AG04449 (cell line): Measurements from ENCODE around the gene CHD5.

Source experiments
- CTCF ChIA-PET: fragments of 350-600 bp; formaldehyde crosslinking; extraction: SDS; loops from one replicate; lab custom pipeline; 2021; ENCODE audit warnings: antibody characterized with exemption; lab: Yijun Ruan, JAX
- POLR2A ChIA-PET: fragments of 400-600, 350-600 bp; formaldehyde crosslinking; extraction: SDS; loops from one replicate; lab custom pipeline; 2020; ENCODE audit warnings: antibody characterized with exemption, inconsistent platforms; lab: Yijun Ruan, JAX
- DNase-seq: peaks from one replicate; pipeline ENCODE4 v3.0.0-alpha.2; 2010; ENCODE audit warnings: low read depth, low spot score
- H3K4me3 ChIP-seq: 2 replicates; pipeline ENCODE4 v1.5.1; 2011; ENCODE audit warnings: low read depth, mild to moderate bottlenecking, control low read depth, low read length
- CTCF ChIP-seq: IDR thresholded peaks from one replicate; pipeline ENCODE4 v1.5.1; 2011; ENCODE audit warnings: mild to moderate bottlenecking, moderate library complexity, low read length, control low read depth, inconsistent platforms; ENCODE audit not compliant: insufficient read depth; ENCODE audit errors: missing control alignments

CHD5 gene

DNA sequence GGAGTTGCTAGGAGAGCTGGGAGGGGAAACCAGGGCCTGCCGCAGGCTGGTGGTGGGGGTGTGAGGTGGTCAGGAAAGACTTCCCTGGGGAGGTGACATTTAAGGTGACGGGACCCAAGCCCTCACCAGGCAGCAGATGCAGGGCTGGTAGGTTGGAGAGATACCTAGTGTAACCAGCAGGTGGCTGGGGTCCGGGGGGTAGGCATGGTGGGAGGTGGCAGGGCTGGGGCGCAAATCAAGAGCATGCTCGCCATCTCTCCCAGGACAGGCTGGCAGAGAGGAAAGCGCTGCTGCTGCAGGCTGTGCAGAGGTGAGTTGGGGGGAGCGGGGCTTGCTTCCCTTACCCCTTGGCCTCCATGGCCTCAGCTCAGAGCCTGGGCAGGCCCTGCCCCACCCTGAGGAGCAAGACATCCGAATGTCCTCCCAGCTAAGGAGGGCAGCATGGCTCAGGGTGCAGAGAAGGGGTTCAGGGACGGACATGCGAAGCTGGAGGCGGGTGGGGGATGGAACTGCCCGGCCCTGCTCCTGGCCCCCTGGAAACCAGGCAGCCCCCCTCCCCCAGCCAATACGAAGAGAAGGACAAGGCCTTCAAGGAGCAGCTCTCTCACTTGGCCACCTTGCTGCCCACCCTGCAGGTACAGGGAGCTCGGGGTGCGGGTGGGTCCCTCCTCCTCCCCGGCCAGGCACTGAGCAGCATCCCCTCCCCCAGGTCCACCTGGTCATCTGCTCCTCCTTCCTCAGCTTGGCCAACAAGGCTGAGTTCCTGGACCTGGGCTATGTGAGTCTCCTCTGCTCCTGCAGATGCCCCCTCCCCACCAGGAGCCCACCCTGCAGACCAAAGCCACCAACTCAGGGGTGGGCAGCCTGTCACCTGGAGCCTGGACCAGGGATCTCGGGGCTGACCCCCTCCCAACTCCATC is 29.8 kb upstream of the CHD5 start:
- no peak for DNase-seq
- TF ChIP-seq CTCF: no peak
- POLR2A ChIA-PET: no interaction called here
- peak overlapping the region; percentile 57 for H3K4me3 ChIP-seq
- CTCF ChIA-PET: interaction anchor here (0.9 to 4.7 kb wide), 5 partner anchors 13 to 25 kb away, joined by 3 to 62 read pairs (median 3); no protein-coding TSS in a partner anchor

- H3K4me3 ChIP-seq: peak overlapping the region; percentile 57
These were observed 28.9 kb upstream of the CHD5 start for GRCh38 chr1:6208723-6209660.

DNA sequence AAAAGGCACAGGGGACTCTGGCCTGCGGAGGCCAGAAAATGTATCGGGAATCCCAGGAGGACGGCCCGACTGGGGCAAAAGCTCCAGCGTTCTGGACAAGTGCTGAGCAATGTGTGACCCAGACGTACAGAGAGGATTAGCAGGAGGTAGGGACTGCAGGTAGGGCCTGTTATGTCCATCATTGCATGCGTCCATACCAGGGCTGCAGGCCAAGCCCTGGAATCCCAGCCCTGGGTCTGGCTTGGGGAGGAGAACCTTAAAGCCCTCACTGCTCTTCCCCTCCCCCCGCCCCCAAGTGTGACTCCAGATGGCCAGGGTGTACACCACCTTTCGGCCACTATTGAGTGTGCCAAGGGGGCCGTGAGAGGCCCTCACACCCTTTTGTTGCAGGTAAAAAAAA is 27.8 kb upstream of the CHD5 start:
- CTCF ChIA-PET: interaction anchor here (0.6 to 5.4 kb wide), 12 partner anchors 9 to 183 kb away, joined by 3 to 62 read pairs (median 4); partner anchors contain the start of gene RPL22
- H3K4me3 ChIP-seq: no peak overlapping the region
- POLR2A ChIA-PET: no interaction called here
- TF ChIP-seq CTCF: no peak
- DNase-seq: no peak

More at GRCh38 chr1:6208723-6209660, 28.9 kb upstream of the CHD5 start:
- no peak for DNase-seq
- TF ChIP-seq CTCF: peak; percentile 56
- POLR2A ChIA-PET: no interaction called here
- CTCF ChIA-PET: interaction anchor here (0.9 to 5.4 kb wide), 8 partner anchors 13 to 182 kb away, joined by 3 to 62 read pairs (median 4); partner anchors contain the start of gene RPL22

DNA sequence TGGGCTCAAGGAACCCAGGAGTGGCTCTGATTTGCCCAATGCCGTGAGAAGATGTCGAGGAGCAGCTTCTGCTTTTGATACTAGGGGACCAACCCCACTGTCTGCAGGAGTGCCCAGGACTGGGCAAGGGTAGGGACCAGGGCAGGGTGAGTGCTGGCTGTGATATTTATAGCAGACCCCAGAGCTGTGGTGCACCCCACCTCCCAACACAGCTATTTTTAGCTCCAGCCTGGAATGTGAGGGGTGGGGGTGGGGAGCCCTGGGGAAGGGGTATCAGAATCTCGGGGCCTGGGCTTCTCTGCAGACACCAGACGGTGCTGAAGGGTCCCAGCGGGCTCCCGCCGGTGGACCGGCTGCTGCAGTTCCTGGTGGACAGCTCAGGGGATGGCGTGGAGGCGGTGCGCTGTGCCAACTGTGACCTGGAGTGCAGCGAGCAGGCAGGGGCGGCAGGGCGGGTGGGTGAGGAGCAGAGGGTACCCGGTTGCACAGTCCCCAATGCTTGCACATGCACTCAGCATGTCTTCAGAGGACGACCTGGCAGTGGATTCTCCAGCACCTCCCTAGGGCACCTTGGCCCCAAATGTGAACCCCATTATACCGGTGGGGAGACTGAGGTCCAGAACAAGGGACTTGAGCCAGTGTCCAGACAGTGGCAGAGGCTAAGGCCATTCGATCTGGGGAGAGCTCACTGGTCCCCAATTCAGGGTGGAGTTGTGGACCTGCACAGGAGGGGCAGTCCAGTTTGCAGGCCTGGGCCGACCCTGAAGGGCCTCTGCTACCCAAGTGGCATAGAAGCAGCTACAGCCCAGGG is 27.2 kb upstream of the CHD5 start:
- ChIA-PET CTCF (interaction anchor here (0.7 to 5.4 kb wide), 13 partner anchors 9 to 283 kb away, joined by 3 to 62 read pairs (median 6); partner anchors contain the start of genes HES3 and RPL22), POLR2A (no interaction called here)
- no peak for DNase-seq
- no peak for TF ChIP-seq CTCF
- peak overlapping the region; percentile 58; the same call in 1 of the 2 replicates for H3K4me3 ChIP-seq

DNA sequence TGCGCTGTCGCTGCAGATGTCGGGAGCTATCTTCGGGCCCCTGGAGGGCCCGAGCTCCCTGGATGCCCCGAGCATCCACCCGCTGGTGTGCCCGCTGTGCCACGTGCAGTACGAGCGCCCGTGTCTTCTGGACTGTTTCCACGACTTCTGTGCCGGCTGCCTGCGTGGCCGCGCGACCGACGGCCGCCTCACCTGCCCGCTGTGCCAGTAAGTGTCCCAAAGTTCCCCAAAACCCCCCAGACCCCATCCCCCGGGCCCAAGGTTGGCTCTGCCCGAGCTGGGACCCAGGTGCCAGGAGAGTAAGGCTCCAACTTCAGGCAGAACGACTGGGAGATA is 26.4 kb upstream of the CHD5 start:
- peak overlapping the region; percentile 58 for H3K4me3 ChIP-seq
- no peak for DNase-seq

More for the DNA sequence above, 26.4 kb upstream of the CHD5 start:
- POLR2A ChIA-PET: no interaction called here
- no peak for TF ChIP-seq CTCF
- CTCF ChIA-PET: interaction anchor here (1.0 to 5.4 kb wide), 13 partner anchors 10 to 283 kb away, joined by 3 to 62 read pairs (median 8); partner anchors contain the start of genes HES3 and RPL22
